Natural killer cell treated with Interleukin-12 subunit alpha and Interleukin-12 subunit beta and Interleukin-15 and Interleukin-18, amount 100 ng/mL, for 72 hours (primary cell): ENCODE data around the gene UBAC1. TPM values are rescaled to one million over a fixed set of nuclear protein-coding genes. Genes with fewer than 3 reads are reported as not detected.

Source experiments
- ATAC-seq, 2 donors: fragments of 150-1000 bp; cut with Tn5 transposase in 1 of 2; sonication (Bioruptor Pico), chemical (Tn5 transposase) in 1 of 2; 2 replicates each; pipeline ENCODE4 v1.10.0; 2021
- DNase-seq: peaks from one replicate; pipeline ENCODE4 v3.0.0; 2022; ENCODE audit warnings: low spot score
- H3K27ac Mint-ChIP-seq, 2 donors: 1 replicate in 1 of 2; 2 replicates in 1 of 2; pipeline ENCODE4 v1.8.0; 2022; ENCODE audit warnings: mixed read lengths in 2 of 2, mild to moderate bottlenecking in 1 of 2, moderate library complexity in 1 of 2
- H3K27me3 Mint-ChIP-seq, 2 donors: 1 replicate in 1 of 2; 2 replicates in 1 of 2; pipeline ENCODE4 v1.8.0; 2022; ENCODE audit warnings: mixed read lengths in 2 of 2
- H3K36me3 Mint-ChIP-seq: one replicate; pipeline ENCODE4 v1.8.0; 2022; ENCODE audit warnings: mixed read lengths
- H3K4me1 Mint-ChIP-seq, 2 donors: 1 replicate in 1 of 2; 2 replicates in 1 of 2; pipeline ENCODE4 v1.8.0; 2022; ENCODE audit warnings: low read depth in 2 of 2, mixed read lengths in 2 of 2, mild to moderate bottlenecking in 1 of 2
- H3K4me3 Mint-ChIP-seq: one replicate; pipeline ENCODE4 v1.8.0; 2022; ENCODE audit warnings: mixed read lengths
- H3K9me3 Mint-ChIP-seq: 2 replicates; pipeline ENCODE4 v1.8.0; 2022; ENCODE audit warnings: mixed read lengths
- total RNA-seq, 2 donors: library from RNA; stranded (reverse); gene quantifications; one replicate each; pipeline ENCODE4 v1.2.3, GENCODE V29; 2022

The UBAC1 gene
- total RNA-seq, 2 donors from 2014 or later: 28.9 to 42.4 TPM

GRCh38 chr9:135888126-135888765, 72.9 kb downstream of the UBAC1 start:
- H3K27ac Mint-ChIP-seq: peak overlapping the region in 1 of 2 donors; percentile 45
- no peak for ATAC-seq
- DNase-seq: no peak
- H3K36me3 Mint-ChIP-seq: no peaks in the 10 kb centered on the region
- no peaks in the 10 kb centered on the region for H3K9me3 Mint-ChIP-seq
- H3K4me3 Mint-ChIP-seq: peak overlapping the region; percentile 81
- H3K27me3 Mint-ChIP-seq: no peaks in the 10 kb centered on the region
- peaks cover 36 to 51% of the 10 kb centered on the region in 2 donors for H3K4me1 Mint-ChIP-seq

- no peaks in the 10 kb centered on the region for H3K36me3 Mint-ChIP-seq
- H3K4me3 Mint-ChIP-seq: peak overlapping the region; percentile 81
- ATAC-seq (peak; percentile 82 to 83), DNase-seq (peak; percentile 64)
- H3K27me3 Mint-ChIP-seq: no peaks in the 10 kb centered on the region
- no peaks in the 10 kb centered on the region for H3K9me3 Mint-ChIP-seq
- peaks cover 41 to 46% of the 10 kb centered on the region in 2 donors for H3K4me1 Mint-ChIP-seq
- H3K27ac Mint-ChIP-seq: peak overlapping the region; percentile 45 to 68
Measured at GRCh38 chr9:135887585-135888050, 73.6 kb downstream of the UBAC1 start.

GRCh38 chr9:135887021-135887507, 74.1 kb downstream of the UBAC1 start:
- H3K36me3 Mint-ChIP-seq: no peaks in the 10 kb centered on the region
- ATAC-seq (peak in 1 of 2 donors; percentile 2), DNase-seq (no peak)
- H3K27me3 Mint-ChIP-seq: no peaks in the 10 kb centered on the region
- H3K9me3 Mint-ChIP-seq: no peaks in the 10 kb centered on the region
- H3K4me1 Mint-ChIP-seq: peaks cover 41 to 46% of the 10 kb centered on the region in 2 donors
- peak overlapping the region; percentile 81 for H3K4me3 Mint-ChIP-seq
- peak overlapping the region; percentile 45 to 68 for H3K27ac Mint-ChIP-seq

GRCh38 chr9:135886147-135886981, 74.8 kb downstream of the UBAC1 start:
- H3K4me1 Mint-ChIP-seq: peaks cover 41 to 43% of the 10 kb centered on the region in 2 donors
- no peaks in the 10 kb centered on the region for H3K36me3 Mint-ChIP-seq

GRCh38 chr9:135885100-135885853, 75.9 kb downstream of the UBAC1 start:
- Mint-ChIP-seq H3K9me3 (no peaks in the 10 kb centered on the region), H3K36me3 (no peaks in the 10 kb centered on the region)

More at GRCh38 chr9:135886147-135886981, 74.8 kb downstream of the UBAC1 start:
- ATAC-seq (no peak), DNase-seq (no peak)
- H3K27me3 Mint-ChIP-seq: no peaks in the 10 kb centered on the region
- peak overlapping the region; percentile 45 to 68 for H3K27ac Mint-ChIP-seq
- H3K9me3 Mint-ChIP-seq: no peaks in the 10 kb centered on the region
- peak overlapping the region; percentile 81 for H3K4me3 Mint-ChIP-seq

GRCh38 chr9:135884328-135885035, 76.7 kb downstream of the UBAC1 start:
- H3K27me3 Mint-ChIP-seq: no peaks in the 10 kb centered on the region
- no peak overlapping the region for H3K4me3 Mint-ChIP-seq
- H3K27ac Mint-ChIP-seq: no peak overlapping the region
- H3K9me3 Mint-ChIP-seq: no peaks in the 10 kb centered on the region
- ATAC-seq: no peak
- H3K36me3 Mint-ChIP-seq: no peaks in the 10 kb centered on the region
- DNase-seq: no peak
- H3K4me1 Mint-ChIP-seq: peaks cover 41 to 43% of the 10 kb centered on the region in 2 donors

More at GRCh38 chr9:135885100-135885853, 75.9 kb downstream of the UBAC1 start:
- H3K27me3 Mint-ChIP-seq: no peaks in the 10 kb centered on the region
- H3K27ac Mint-ChIP-seq: no peak overlapping the region
- peaks cover 41 to 43% of the 10 kb centered on the region in 2 donors for H3K4me1 Mint-ChIP-seq
- H3K4me3 Mint-ChIP-seq: no peak overlapping the region
- ATAC-seq: no peak
- DNase-seq: no peak

GRCh38 chr9:135883410-135884089, 77.6 kb downstream of the UBAC1 start:
- Mint-ChIP-seq H3K27me3 (no peaks in the 10 kb centered on the region), H3K27ac (no peak overlapping the region), H3K9me3 (no peaks in the 10 kb centered on the region), H3K36me3 (no peaks in the 10 kb centered on the region), H3K4me3 (no peak overlapping the region), H3K4me1 (peaks cover 41 to 42% of the 10 kb centered on the region in 2 donors)
- no peak for DNase-seq
- ATAC-seq: no peak

Other genes with a start within 250 kb of the UBAC1 start
- 10 to 100 TPM; 23.4 to 25.5 TPM for gene CAMSAP1, start 53.8 kb downstream of the UBAC1 start, total RNA-seq
- gene NACC2, start 133.9 kb upstream of the UBAC1 start, total RNA-seq: 10 to 100 TPM; 19.2 to 21.1 TPM
- gene TMEM250, start 157.5 kb upstream of the UBAC1 start, total RNA-seq: 10 to 100 TPM; 29.1 to 42.3 TPM
- under 1 TPM in 1 of 2 donors, not detected in 1; 0.12 TPM for gene LHX3, start 243.8 kb upstream of the UBAC1 start, total RNA-seq